NCI-H2081 treated with DMSO at 0.1 percent for 48 hours (cell line): ENCODE data around the gene SPTBN5.

Source experiments
- DNase-seq: peaks from one replicate; lab custom pipeline; 2025; lab: John Stamatoyannopoulos, UW

Gene SPTBN5

GRCh38 chr15:41824062-41824745 lies 69.6 kb downstream of the SPTBN5 start:
- no peak for DNase-seq

- DNase-seq: no peak
These were observed 70.4 kb downstream of the SPTBN5 start for GRCh38 chr15:41823502-41823901.

GRCh38 chr15:41822957-41823356 lies 70.9 kb downstream of the SPTBN5 start:
- no peak for DNase-seq

DNA sequence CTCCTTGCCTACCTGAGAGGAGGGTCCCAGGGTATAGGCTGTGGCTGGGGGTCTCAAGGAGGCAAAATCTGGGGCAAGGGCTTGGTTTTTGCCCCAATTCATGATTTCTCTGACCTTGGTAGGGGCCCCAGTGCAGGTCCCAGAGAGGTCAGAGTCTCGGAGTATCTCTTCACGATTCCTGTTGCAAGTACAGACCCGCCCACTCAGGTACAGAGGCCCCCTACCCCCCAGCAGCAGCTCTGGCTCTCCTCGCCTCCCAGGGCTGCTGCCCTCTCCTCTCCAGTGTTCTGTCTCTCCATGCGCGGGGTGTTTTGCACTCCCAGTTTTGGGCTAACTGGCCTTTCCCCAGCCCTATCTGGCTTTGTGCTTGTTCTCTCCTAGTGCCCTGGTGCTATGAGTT lies 71.4 kb downstream of the SPTBN5 start:
- no peak for DNase-seq

GRCh38 chr15:41821831-41822230 lies 72.0 kb downstream of the SPTBN5 start:
- DNase-seq: no peak

- no peak for DNase-seq
These were observed 72.9 kb downstream of the SPTBN5 start for GRCh38 chr15:41820791-41821423.

- DNase-seq: no peak
These were observed 74.3 kb downstream of the SPTBN5 start for GRCh38 chr15:41819455-41820050.

GRCh38 chr15:41817781-41818180 lies 76.1 kb downstream of the SPTBN5 start:
- no peak for DNase-seq

DNA sequence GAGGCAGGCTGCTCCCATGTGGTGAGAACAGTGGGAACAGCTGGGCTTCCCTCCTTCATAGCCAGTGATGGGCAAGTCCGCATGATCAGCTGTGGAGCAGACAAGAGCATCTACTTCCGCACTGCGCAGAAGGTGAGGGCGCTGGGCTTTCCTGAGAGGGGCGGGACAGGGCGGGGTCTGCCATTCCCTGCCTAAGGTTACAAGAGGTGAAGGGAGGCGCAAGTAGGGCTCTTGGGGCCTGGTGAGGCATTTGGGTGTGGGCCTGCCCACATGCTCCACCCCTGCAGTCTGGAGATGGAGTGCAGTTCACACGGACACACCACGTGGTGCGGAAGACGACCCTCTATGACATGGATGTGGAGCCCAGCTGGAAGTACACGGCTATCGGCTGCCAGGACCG lies 76.5 kb downstream of the SPTBN5 start:
- no peak for DNase-seq

DNA sequence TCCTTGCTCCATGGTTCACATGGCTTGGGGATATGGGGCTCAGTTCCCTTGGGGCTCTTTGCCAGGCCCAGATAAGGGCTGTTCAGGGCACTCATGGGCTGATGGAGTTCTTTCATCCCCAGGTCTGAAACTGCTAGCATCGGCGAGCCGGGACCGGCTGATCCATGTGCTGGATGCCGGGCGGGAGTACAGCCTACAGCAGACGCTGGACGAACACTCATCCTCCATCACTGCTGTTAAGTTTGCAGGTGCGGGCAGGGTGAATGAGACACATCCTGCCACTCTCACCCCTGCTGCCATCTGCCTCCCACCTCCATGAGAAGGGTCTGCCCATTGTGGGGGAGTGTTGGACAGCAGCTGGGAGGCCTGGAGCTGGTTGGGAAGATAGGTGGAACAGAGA lies 77.1 kb downstream of the SPTBN5 start:
- DNase-seq: no peak

DNA sequence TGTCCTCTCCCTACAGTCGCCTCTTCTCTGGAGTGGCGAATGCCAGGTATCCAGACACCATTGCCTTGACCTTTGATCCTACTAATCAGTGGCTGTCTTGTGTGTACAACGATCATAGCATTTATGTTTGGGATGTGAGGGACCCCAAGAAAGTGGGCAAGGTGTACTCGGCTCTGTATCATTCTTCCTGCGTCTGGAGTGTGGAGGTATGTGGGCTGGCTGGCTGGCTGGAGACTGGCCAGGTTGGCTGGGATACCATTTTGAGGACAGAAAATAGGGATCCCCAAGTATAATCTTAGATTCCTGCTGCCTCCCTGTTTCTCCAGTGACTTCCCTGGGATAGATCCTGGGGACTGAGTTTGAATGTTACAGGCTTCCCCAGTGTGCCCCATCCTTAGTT lies 79.3 kb downstream of the SPTBN5 start:
- DNase-seq: no peak

DNA sequence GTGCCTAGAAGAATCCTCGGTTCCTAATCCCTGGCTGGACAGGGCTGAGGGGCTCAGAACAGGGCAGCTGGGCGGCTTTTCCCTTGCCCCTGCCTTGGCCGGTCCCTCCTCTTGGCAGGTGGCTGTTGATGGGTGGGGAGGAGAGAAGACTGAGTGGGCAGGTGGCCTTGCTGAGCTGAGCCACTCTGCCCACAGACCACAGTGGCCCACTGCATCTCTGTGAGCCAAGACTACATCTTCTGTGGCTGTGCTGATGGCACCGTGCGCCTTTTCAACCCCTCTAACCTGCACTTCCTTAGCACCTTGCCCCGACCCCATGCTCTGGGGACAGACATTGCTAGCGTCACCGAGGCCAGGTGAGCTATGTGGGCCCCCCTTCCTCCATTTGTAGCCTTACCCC lies 80.4 kb downstream of the SPTBN5 start:
- DNase-seq: no peak

DNA sequence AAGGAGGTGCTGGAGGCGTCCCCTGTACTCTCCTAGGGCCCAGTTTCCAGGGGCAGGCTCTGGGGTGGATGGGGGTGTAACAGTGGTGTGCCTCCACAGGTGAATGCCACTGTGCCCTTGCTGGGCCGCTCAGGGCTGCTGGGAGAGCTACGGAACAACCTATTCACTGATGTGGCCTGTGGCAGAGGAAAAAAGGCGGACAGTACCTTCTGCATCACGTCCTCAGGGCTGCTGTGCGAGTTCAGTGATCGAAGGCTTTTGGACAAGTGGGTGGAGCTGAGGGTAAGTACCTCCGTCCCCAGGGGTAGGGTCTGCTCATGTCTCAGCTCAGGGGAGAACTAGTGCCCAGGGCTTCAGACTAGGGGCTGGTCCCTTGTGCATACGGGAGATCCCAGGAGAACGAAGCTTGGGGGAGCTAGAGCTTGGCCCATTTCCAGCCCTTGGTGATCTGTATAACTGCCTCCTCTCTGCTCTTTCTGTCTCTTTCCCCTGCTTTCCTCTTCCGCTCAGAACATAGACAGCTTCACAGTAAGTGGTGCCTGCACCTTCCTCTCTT lies 81.0 kb downstream of the SPTBN5 start:
- DNase-seq: no peak

DNA sequence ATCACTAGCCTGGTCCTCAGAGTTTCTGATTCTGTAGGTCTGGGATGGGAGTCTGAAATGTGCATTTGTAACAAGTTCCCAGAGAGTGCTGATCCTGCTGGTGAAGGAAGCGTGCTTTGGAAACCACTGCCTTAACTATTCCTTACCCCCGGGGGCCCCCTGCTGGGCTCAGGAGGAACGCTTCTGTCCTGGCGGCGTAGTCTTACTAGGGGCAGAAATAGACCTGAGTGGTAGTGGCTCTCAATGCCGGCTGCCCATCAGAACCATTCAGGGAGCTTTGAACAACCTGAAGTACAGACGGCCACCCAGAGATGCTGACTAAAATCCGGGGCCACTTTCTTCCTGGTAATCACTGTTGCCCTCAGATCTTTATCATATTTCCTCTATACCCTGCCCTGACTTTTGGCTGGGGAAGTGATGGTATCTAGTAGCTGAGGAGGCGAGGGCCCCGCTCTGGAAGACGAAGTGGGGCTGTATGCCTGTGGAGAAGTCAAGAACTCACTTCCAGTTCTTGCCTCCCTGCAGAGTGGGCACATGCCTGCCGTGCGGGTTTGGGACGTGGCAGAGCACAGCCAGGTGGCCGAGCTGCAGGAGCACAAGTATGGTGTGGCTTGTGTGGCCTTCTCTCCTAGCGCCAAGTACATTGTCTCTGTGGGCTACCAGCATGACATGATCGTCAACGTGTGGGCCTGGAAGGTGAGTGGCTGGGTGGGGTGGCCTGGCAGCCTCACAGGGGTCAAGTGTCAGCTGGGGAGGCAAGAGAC lies 82.2 kb downstream of the SPTBN5 start:
- DNase-seq: no peak

DNA sequence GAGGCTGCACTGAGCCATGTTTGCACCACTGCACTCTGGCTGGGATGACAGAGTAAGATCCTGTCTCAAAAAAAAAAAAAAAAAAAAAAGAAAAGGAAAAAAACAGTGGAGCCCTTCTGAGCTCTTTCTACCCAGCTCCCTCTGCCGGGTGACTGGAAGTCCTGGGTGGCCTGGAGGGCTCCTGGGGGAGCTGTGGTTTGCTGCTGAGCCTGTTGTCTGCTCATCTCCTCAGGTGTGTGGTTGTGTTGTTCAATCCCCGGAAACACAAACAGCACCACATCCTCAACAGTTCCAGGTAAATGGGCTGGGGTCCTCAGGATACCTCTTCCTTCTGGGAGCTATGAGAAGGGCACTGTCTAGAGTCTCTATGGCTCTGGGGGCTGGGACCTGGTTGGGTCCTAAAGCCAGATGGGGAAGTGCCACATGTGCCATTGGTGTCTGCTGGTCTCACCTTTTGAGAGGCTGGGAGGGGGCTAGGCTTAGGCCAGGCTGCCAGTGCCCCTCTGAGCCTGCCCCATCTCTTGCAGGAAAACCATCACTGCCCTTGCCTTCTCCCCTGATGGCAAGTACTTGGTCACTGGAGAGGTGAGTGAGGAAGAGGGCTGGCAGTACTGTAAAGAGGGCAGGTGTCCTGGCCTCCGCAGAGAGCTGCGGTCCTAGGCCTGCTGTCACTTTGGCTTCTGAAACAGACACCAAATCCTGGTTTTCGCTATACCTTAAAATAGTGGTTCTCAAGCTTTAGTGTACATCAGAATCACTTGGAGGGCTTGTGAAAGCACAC lies 83.0 kb downstream of the SPTBN5 start:
- DNase-seq: no peak

DNA sequence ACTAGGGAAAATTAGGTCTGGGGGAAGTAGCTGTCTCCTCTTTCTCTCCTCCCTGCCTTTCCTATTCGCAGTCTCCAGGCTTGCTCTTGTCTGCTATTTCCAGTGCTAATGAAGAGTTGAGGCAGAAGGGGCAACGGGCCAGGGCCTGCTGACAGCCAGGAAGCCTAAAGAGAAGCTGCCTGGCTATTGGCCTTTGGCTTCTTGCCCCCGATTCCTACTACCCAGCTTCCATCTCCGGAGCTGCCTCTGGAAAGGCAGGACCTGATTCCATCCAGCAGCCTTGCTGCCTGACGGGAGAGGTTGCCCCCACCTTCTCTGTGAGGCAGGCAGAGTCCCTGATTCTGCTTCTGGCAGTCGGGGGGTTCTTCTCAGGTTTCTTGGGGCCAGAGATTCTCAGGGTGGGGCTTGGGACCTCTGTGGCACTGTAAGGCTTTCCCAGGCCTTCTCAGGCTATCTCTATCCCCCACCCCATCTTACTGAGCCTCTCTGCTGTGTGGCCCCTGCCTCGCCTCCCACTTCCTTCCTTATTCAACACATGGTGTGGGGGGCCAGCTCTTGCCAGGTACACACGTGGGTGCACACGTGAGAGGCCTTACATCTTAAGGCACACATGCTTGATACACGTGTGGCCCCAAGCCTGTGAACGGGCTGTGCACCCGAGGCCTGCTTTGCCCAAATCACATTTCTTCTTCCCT lies 84.2 kb downstream of the SPTBN5 start:
- no peak for DNase-seq

DNA sequence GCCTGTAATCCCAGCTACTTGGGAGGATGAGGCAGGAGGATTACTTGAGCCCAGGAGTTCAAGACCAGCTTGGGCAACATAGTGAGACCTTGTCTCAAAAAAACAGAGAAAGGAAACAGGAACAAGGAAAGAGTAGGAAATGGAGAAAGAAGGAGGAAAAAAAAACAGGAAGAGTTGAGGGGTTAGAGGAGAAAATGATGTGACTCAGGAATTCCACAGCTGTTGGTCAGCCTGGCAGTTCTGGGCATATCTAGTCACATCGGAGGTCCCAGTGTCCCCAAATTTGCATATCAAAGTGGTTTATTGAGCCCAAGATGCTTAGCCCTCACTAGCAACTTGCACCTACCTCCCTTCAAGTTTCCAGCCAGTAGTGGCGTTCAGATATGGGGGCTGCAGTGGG lies 84.7 kb downstream of the SPTBN5 start:
- DNase-seq: no peak

- DNase-seq: no peak
These were observed 87.3 kb downstream of the SPTBN5 start for GRCh38 chr15:41806291-41807181.

DNA sequence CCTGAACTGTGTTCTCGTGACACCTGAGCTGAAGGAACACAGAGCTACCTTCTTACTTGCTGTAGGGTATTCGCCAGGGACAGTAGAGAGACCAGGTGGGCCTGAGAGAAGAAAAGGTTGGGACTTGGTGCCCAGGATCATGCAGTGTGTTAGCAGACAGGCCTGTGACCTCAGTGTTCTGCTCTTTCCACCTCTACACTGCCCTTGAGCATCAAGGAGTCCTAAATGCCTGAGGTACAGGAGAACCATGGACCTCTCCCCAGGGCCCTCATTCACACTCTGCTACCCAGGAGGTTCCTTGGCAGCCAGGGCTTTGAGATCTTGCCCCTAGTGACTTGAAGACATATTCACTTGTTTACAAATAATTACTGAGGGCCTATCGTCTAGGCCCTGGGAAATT lies 88.1 kb downstream of the SPTBN5 start:
- DNase-seq: no peak
